GM12801 (cell line): ENCODE data around the gene TSHZ1.

Experiments used
- CTCF ChIP-seq: IDR thresholded peaks from one replicate; pipeline ENCODE4 v1.5.1; 2011; ENCODE audit warnings: control low read depth; ENCODE audit not compliant: insufficient read length; ENCODE audit errors: extremely low read depth

The TSHZ1 gene

DNA sequence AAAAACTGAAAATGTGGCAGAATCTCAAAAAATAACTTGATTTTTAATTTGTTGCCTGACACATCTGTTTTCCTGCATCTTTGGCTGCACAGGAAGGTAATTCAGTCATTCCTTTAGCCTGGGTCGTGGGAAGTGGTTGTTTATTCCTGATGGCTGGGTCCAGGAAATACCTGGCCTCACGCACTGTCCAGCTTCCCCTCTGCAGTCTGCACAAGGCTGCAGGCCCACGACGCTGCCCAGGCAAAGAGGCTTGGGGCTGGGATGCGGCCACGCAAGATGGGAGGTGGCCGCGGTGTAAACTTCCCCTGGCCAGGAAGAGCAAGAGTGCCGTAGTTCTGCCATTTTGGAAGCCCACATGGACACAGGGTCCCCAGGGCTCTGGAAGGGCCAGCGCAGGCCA, 28.2 kb downstream of the TSHZ1 start:
- no peak for TF ChIP-seq CTCF

- TF ChIP-seq CTCF, result no peak
These were observed 29.8 kb downstream of the TSHZ1 start for GRCh38 chr18:75240433-75240832.

DNA sequence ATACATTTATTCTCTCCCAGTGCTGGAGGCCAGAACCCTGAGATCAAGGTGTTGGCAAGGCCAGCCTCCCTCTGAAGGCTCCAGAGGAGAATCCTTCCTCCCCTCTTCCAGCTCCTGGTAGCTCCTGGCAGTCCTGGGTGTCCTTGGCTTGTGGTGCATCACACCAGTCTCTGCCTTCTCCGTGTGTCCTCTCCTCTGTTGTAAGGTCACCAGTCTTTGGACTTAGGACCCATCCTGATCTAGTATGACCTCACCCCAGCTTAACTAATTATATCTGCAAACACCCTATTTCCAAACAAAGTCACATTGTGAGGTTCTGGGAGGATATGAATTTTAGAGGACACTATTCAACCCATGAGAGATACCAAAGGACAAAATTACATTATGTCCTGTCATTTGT, 31.1 kb downstream of the TSHZ1 start:
- TF ChIP-seq CTCF, result no peak

GRCh38 chr18:75244351-75245313, 34.0 kb downstream of the TSHZ1 start:
- no peak for TF ChIP-seq CTCF

DNA sequence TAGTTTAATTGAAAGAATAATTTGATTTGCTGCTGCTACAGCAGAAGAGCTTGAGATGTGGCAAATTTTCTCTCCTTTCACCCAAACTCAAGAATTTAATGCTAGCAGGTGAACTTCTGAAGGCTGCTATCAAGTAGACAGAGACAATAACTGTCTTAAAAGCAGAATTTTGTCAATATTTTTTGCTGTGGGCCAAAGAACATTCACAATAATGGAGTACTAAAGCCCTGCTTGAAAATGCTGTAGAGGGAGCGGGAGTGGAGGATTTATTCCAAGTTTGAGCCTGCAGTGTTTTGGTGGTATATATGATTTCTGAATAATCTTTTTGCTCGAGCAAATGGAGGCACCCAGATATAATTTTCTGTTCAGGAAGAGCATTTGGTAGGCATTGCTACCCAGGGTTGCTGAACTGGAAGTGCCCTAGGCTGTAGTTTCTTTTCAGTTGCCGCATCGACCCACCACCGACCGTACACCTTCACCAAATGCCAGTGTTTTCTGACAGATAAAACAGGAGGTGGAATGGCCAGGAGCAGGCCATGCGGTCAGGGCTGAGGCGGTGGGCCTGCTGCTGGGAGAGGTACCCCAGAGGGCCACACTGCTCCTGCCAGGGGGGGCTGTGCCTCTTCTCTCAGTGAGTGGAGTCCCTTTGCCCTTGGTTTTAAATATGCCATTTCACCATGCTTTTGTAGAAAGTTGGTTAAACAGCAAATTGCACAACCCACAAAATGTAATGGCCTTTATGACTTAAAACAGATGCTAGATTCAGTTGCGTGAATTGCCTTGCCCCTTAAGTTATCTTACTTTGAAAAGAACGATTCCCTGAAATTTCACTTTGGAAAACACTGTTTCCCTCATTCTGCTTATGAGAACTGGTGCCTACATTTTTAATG, 36.4 kb downstream of the TSHZ1 start:
- no peak for TF ChIP-seq CTCF

DNA sequence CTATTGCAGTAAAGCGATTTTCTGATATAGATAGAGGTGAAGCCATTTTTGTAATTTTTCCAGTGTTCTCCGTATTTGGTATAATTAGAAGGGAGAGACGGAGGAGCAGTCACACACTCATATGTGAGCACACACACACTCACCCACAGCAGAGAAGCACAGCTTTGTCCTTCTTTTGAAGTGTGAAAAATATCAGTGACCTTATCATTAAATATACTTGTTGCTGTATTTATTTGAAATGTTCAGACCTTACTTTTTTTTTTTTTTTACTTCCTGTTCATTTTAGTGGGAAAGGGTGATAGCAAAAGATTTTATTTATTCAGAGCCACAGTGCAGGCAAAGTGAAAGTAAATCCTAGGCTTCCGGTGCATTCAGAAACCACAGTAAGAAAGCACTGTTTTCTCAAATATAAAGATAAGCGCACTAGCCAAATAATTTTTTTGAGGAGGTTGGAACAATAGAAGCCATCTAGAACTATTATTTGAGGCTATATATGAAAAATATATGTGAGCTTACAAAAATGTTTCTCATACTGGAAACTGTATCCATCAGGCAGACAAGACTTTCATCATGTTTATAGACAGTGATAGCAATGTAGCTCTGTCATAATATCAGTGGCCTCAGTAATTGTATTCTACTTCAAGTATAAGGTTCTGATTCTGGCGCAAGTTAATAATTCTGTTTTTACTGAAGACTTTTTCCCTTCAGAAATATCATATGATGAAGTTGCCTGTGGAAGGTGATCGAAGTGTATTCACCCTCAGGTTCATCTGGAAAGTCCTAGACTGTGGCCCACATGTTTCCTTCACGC, 37.2 kb downstream of the TSHZ1 start:
- no peak for TF ChIP-seq CTCF
